Activated T-cell treated with anti-CD3 and anti-CD28 coated beads, Interleukin-2, amount 50 U/mL, for 24 hours (primary cell): ENCODE results near the gene FXN.

ENCODE experiments used
- DNase-seq: peaks from one replicate; pipeline ENCODE4 v3.0.0-alpha.2; 2020
- H3K27ac Mint-ChIP-seq: 2 replicates; pipeline ENCODE4 v1.8.0; 2020; ENCODE audit warnings: mild to moderate bottlenecking, mixed read lengths
- H3K27me3 Mint-ChIP-seq: 2 replicates; pipeline ENCODE4 v1.8.0; 2020; ENCODE audit warnings: mixed read lengths
- H3K36me3 Mint-ChIP-seq: 2 replicates; pipeline ENCODE4 v1.8.0; 2020; ENCODE audit warnings: low read depth, mixed read lengths
- H3K4me1 Mint-ChIP-seq: 2 replicates; pipeline ENCODE4 v1.8.0; 2020; ENCODE audit warnings: low read depth, mixed read lengths
- H3K4me3 Mint-ChIP-seq: 2 replicates; pipeline ENCODE4 v1.8.0; 2020; ENCODE audit warnings: mild to moderate bottlenecking, moderate library complexity, mixed read lengths
- H3K9me3 Mint-ChIP-seq: 2 replicates; pipeline ENCODE4 v1.8.0; 2020; ENCODE audit warnings: mixed read lengths

Gene FXN

GRCh38 chr9:69014013-69014412, 21.5 kb upstream of the FXN start, which contains the start of gene PRKACG:
Gene PRKACG (minus strand): TSS chr9:69014113. CDS start chr9:69014092, 21 bp downstream.
- no peak for DNase-seq
- Mint-ChIP-seq H3K27ac (no peak within 1 kb of the TSS), H3K9me3 (no peaks in the 10 kb centered on the region), H3K4me1 (peaks cover 12% of the 10 kb centered on the region), H3K4me3 (no peak within 1 kb of the TSS), H3K27me3 (peaks cover 19% of the 10 kb centered on the region), H3K36me3 (no peaks in the 10 kb centered on the region)

GRCh38 chr9:69016191-69017096, 19.1 kb upstream of the FXN start:
- no peak overlapping the region for H3K27ac Mint-ChIP-seq
- H3K27me3 Mint-ChIP-seq = peaks cover 16% of the 10 kb centered on the region
- no peak for DNase-seq
- H3K4me1 Mint-ChIP-seq = peaks cover 28% of the 10 kb centered on the region
- H3K4me3 Mint-ChIP-seq = no peak overlapping the region
- no peaks in the 10 kb centered on the region for H3K9me3 Mint-ChIP-seq
- no peaks in the 10 kb centered on the region for H3K36me3 Mint-ChIP-seq

GRCh38 chr9:69018737-69019136, 16.8 kb upstream of the FXN start:
- no peaks in the 10 kb centered on the region for H3K27me3 Mint-ChIP-seq
- H3K4me3 Mint-ChIP-seq = no peak overlapping the region

GRCh38 chr9:69019808-69020207, 15.7 kb upstream of the FXN start:
- Mint-ChIP-seq H3K36me3 (no peaks in the 10 kb centered on the region), H3K9me3 (no peaks in the 10 kb centered on the region), H3K27me3 (no peaks in the 10 kb centered on the region), H3K4me3 (no peak overlapping the region), H3K27ac (no peak overlapping the region), H3K4me1 (peaks cover 23% of the 10 kb centered on the region)
- DNase-seq = no peak

More at GRCh38 chr9:69018737-69019136, 16.8 kb upstream of the FXN start:
- no peak for DNase-seq
- H3K36me3 Mint-ChIP-seq = no peaks in the 10 kb centered on the region
- no peak overlapping the region for H3K27ac Mint-ChIP-seq
- peaks cover 23% of the 10 kb centered on the region for H3K4me1 Mint-ChIP-seq
- H3K9me3 Mint-ChIP-seq = no peaks in the 10 kb centered on the region

GRCh38 chr9:69020301-69021145, 15.0 kb upstream of the FXN start:
- Mint-ChIP-seq H3K27me3 (no peaks in the 10 kb centered on the region), H3K4me1 (peaks cover 23% of the 10 kb centered on the region), H3K4me3 (no peak overlapping the region), H3K9me3 (no peaks in the 10 kb centered on the region), H3K27ac (no peak overlapping the region), H3K36me3 (no peaks in the 10 kb centered on the region)
- no peak for DNase-seq

- DNase-seq = no peak
- Mint-ChIP-seq H3K36me3 (no peaks in the 10 kb centered on the region), H3K4me3 (no peak overlapping the region), H3K27me3 (no peaks in the 10 kb centered on the region), H3K27ac (no peak overlapping the region), H3K9me3 (no peaks in the 10 kb centered on the region), H3K4me1 (peaks cover 34% of the 10 kb centered on the region)
Observed at GRCh38 chr9:69023650-69024049, 11.9 kb upstream of the FXN start.

GRCh38 chr9:69027355-69028097, 8.0 kb upstream of the FXN start:
- Mint-ChIP-seq H3K4me1 (peaks cover 41% of the 10 kb centered on the region), H3K36me3 (no peaks in the 10 kb centered on the region), H3K9me3 (peaks cover 5% of the 10 kb centered on the region), H3K27me3 (no peaks in the 10 kb centered on the region), H3K27ac (no peak overlapping the region), H3K4me3 (no peak overlapping the region)
- no peak for DNase-seq

- no peak for DNase-seq
- Mint-ChIP-seq H3K4me1 (peaks cover 41% of the 10 kb centered on the region), H3K36me3 (no peaks in the 10 kb centered on the region), H3K27ac (peak overlapping the region; percentile 54), H3K9me3 (peaks cover 5% of the 10 kb centered on the region), H3K4me3 (no peak overlapping the region), H3K27me3 (no peaks in the 10 kb centered on the region)
Observed at GRCh38 chr9:69028754-69029153, 6.8 kb upstream of the FXN start.

- Mint-ChIP-seq H3K9me3 (peaks cover 5% of the 10 kb centered on the region), H3K27me3 (no peaks in the 10 kb centered on the region), H3K36me3 (no peaks in the 10 kb centered on the region), H3K4me3 (no peak overlapping the region), H3K4me1 (peaks cover 41% of the 10 kb centered on the region), H3K27ac (no peak overlapping the region)
- DNase-seq = no peak
Observed at GRCh38 chr9:69029535-69029934, 6.0 kb upstream of the FXN start.

GRCh38 chr9:69030851-69031645, 4.5 kb upstream of the FXN start:
- DNase-seq = no peak
- H3K4me1 Mint-ChIP-seq = peaks cover 45% of the 10 kb centered on the region
- H3K36me3 Mint-ChIP-seq = peaks cover 2% of the 10 kb centered on the region
- H3K4me3 Mint-ChIP-seq = no peak overlapping the region
- H3K27ac Mint-ChIP-seq = no peak overlapping the region
- no peaks in the 10 kb centered on the region for H3K27me3 Mint-ChIP-seq
- peaks cover 5% of the 10 kb centered on the region for H3K9me3 Mint-ChIP-seq

GRCh38 chr9:69034071-69034470, 1.5 kb upstream of the FXN start:
- no peak for DNase-seq
- peaks cover 16% of the 10 kb centered on the region for H3K36me3 Mint-ChIP-seq
- H3K4me1 Mint-ChIP-seq = peaks cover 42% of the 10 kb centered on the region
- peaks cover 5% of the 10 kb centered on the region for H3K9me3 Mint-ChIP-seq
- H3K27ac Mint-ChIP-seq = no peak overlapping the region
- no peaks in the 10 kb centered on the region for H3K27me3 Mint-ChIP-seq
- no peak overlapping the region for H3K4me3 Mint-ChIP-seq

GRCh38 chr9:69036309-69036708, 757 bp downstream of the FXN start:
- no peak for DNase-seq
- H3K27me3 Mint-ChIP-seq = no peaks in the 10 kb centered on the region
- H3K4me3 Mint-ChIP-seq = peak overlapping the region; percentile 96
- peak overlapping the region; percentile 95 for H3K27ac Mint-ChIP-seq
- H3K4me1 Mint-ChIP-seq = peaks cover 26% of the 10 kb centered on the region
- no peaks in the 10 kb centered on the region for H3K9me3 Mint-ChIP-seq
- peaks cover 27% of the 10 kb centered on the region for H3K36me3 Mint-ChIP-seq

- Mint-ChIP-seq H3K36me3 (peaks cover 27% of the 10 kb centered on the region), H3K4me3 (peak overlapping the region; percentile 96), H3K27me3 (no peaks in the 10 kb centered on the region), H3K4me1 (peaks cover 22% of the 10 kb centered on the region), H3K9me3 (no peaks in the 10 kb centered on the region), H3K27ac (peak overlapping the region; percentile 95)
- DNase-seq = no peak
Observed at GRCh38 chr9:69036799-69037198, 1.2 kb downstream of the FXN start.

- peaks cover 41% of the 10 kb centered on the region for H3K4me1 Mint-ChIP-seq
Observed at GRCh38 chr9:69040646-69041045, 5.1 kb downstream of the FXN start.

More at GRCh38 chr9:69040646-69041045, 5.1 kb downstream of the FXN start:
- H3K9me3 Mint-ChIP-seq = no peaks in the 10 kb centered on the region
- no peak for DNase-seq
- no peak overlapping the region for H3K27ac Mint-ChIP-seq
- H3K4me3 Mint-ChIP-seq = no peak overlapping the region
- peaks cover 52% of the 10 kb centered on the region for H3K36me3 Mint-ChIP-seq
- H3K27me3 Mint-ChIP-seq = no peaks in the 10 kb centered on the region
